Neuronal stem cell (in vitro differentiated cells): ENCODE measurements around the gene TRPC6.

Source experiments
- DNase-seq: peaks from one replicate; pipeline ENCODE4 v3.0.0-alpha.2; 2013; ENCODE audit warnings: low spot score
- H2AFZ ChIP-seq: one replicate; pipeline ENCODE4 v1.6.1; 2013; ENCODE audit warnings: mild to moderate bottlenecking, low read length, inconsistent platforms
- H2AK5ac ChIP-seq: 2 replicates; pipeline ENCODE4 v1.6.1; 2013; ENCODE audit warnings: low read depth, mild to moderate bottlenecking, inconsistent platforms, low read length, moderate library complexity, mixed read lengths
- H2BK120ac ChIP-seq: 2 replicates; pipeline ENCODE4 v1.6.1; 2013; ENCODE audit warnings: low read depth, mild to moderate bottlenecking, inconsistent platforms, low read length, moderate library complexity, mixed read lengths
- H2BK12ac ChIP-seq: one replicate; pipeline ENCODE4 v1.6.1; 2013; ENCODE audit warnings: low read length, inconsistent platforms
- H2BK15ac ChIP-seq: 2 replicates; pipeline ENCODE4 v1.6.1; 2013; ENCODE audit warnings: mild to moderate bottlenecking, low read length, inconsistent platforms, mixed read lengths
- H2BK5ac ChIP-seq: one replicate; pipeline ENCODE4 v1.6.1; 2013; ENCODE audit warnings: inconsistent platforms, mild to moderate bottlenecking, low read length, moderate library complexity
- H3K14ac ChIP-seq: one replicate; pipeline ENCODE4 v1.6.1; 2013; ENCODE audit warnings: low read length, inconsistent platforms
- H3K18ac ChIP-seq: 2 replicates; pipeline ENCODE4 v1.6.1; 2013; ENCODE audit warnings: low read length, inconsistent platforms
- H3K23ac ChIP-seq: 2 replicates; pipeline ENCODE4 v1.6.1; 2013; ENCODE audit warnings: low read depth, mild to moderate bottlenecking, mixed read lengths, low read length, inconsistent platforms; ENCODE audit not compliant: poor library complexity
- H3K27ac ChIP-seq: replicated peaks from 3 replicates; pipeline ENCODE4 v1.5.1; 2013; ENCODE audit warnings: low read length, inconsistent platforms
- H3K27me3 ChIP-seq, 3 experiments: 2 replicates each; pipeline ENCODE4 v1.6.1; 2013; ENCODE audit warnings: low read length in 3 of 3, mild to moderate bottlenecking in 2 of 3, inconsistent platforms in 1 of 3, low read depth in 1 of 3, mixed read lengths in 1 of 3, moderate library complexity in 1 of 3; ENCODE audit not compliant: control insufficient read depth in 3 of 3, insufficient read depth in 3 of 3
- H3K36me3 ChIP-seq, 2 donors: replicated peaks in 1 of 2; 2 replicates each; pipeline ENCODE4 v1.6.1; 2013; ENCODE audit warnings: low read length in 2 of 2; ENCODE audit not compliant: control insufficient read depth in 2 of 2, insufficient read depth in 2 of 2
- H3K4ac ChIP-seq: 2 replicates; pipeline ENCODE4 v1.6.1; 2013; ENCODE audit warnings: inconsistent platforms, mild to moderate bottlenecking, low read length, moderate library complexity
- H3K4me1 ChIP-seq, 2 donors: 1 replicate in 1 of 2; 2 replicates in 1 of 2; pipeline ENCODE4 v1.6.1; 2013; ENCODE audit warnings: low read length in 2 of 2, low read depth in 1 of 2; ENCODE audit not compliant: control insufficient read depth in 2 of 2, insufficient read depth in 1 of 2
- H3K4me2 ChIP-seq: one replicate; pipeline ENCODE4 v1.6.1; 2013; ENCODE audit warnings: mild to moderate bottlenecking, low read length, inconsistent platforms; ENCODE audit not compliant: insufficient read depth, poor library complexity, severe bottlenecking
- H3K4me3 ChIP-seq, 2 donors: 2 replicates each; pipeline ENCODE4 v1.5.1; 2013; ENCODE audit warnings: low read length in 2 of 2, mild to moderate bottlenecking in 2 of 2, inconsistent platforms in 1 of 2, moderate library complexity in 1 of 2
- H3K79me1 ChIP-seq: one replicate; pipeline ENCODE4 v1.6.1; 2013; ENCODE audit warnings: low read depth, mild to moderate bottlenecking, inconsistent platforms, low read length, moderate library complexity
- H3K9ac ChIP-seq: one replicate; pipeline ENCODE4 v1.6.1; 2013; ENCODE audit warnings: mild to moderate bottlenecking, low read depth, low read length, inconsistent platforms; ENCODE audit not compliant: poor library complexity
- H3K9me3 ChIP-seq, 2 donors: replicated peaks in 1 of 2; 2 replicates each; pipeline versions ENCODE3 to v1.6.1; 2013; ENCODE audit warnings: low read length in 2 of 2, mild to moderate bottlenecking in 2 of 2, inconsistent platforms in 1 of 2, low read depth in 1 of 2, mixed read lengths in 1 of 2, moderate library complexity in 1 of 2; ENCODE audit not compliant: control insufficient read depth in 2 of 2, insufficient read depth in 1 of 2
- H4K8ac ChIP-seq: one replicate; pipeline ENCODE4 v1.6.1; 2013; ENCODE audit warnings: low read depth, mild to moderate bottlenecking, inconsistent platforms, low read length, moderate library complexity
- H4K91ac ChIP-seq: one replicate; pipeline ENCODE4 v1.6.1; 2013; ENCODE audit warnings: low read length, low read depth, mild to moderate bottlenecking, inconsistent platforms; ENCODE audit not compliant: poor library complexity
- WGBS, 2 donors: extraction: QIAGEN DNeasy Blood & Tissue Kit; methylation state at CpG; one replicate each; pipeline ENCODE4 v1.1.7; 2013; ENCODE audit warnings: missing lambda C conversion rate in 2 of 2, mixed read lengths in 1 of 2; ENCODE audit not compliant: insufficient read length in 2 of 2, insufficient replicate concordance in 1 of 2; ENCODE audit errors: extremely low coverage in 2 of 2; 5-methylcytosine and 5-hydroxymethylcytosine counted together

Gene TRPC6

DNA sequence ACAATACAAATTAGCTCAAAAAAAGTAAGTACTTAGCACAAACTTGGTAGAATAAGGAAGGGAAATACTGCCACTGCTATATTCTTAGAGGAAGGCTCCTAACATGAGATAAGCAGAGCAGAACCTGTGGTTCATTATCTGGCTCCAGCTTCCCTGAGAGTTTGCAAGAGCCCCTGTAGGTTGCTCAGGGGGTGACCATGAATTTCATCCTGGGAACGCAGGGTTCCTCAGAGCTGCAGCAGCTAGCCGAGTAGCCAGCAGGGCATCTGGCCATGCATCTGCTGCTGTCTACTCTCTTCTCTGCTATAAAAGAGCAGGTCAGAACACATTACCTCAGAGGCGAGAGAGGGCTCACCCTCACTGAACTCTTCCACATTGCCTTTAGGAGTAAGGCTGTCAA lies 67.3 kb downstream of the TRPC6 start:
- Histone ChIP-seq H3K9ac (no peak overlapping the region), H3K9me3 (no peaks in the 10 kb centered on the region), H3K14ac (no peak overlapping the region), H3K18ac (no peak overlapping the region), H2BK15ac (no peak overlapping the region), H2AK5ac (no peak overlapping the region), H2BK5ac (no peak overlapping the region), H4K91ac (no peak overlapping the region), H2BK12ac (no peak overlapping the region), H3K79me1 (no peaks in the 10 kb centered on the region), H4K8ac (no peak overlapping the region), H3K4me1 (no peaks in the 10 kb centered on the region), H2BK120ac (no peak overlapping the region), H3K36me3 (no peaks in the 10 kb centered on the region), H3K27me3 (no peaks in the 10 kb centered on the region), H3K23ac (no peak overlapping the region), H3K4me2 (no peak overlapping the region), H3K4me3 (no peak overlapping the region), H3K4ac (no peak overlapping the region), H3K27ac (no peak overlapping the region), H2AFZ (no peak overlapping the region)
- no peak for DNase-seq
- WGBS, 2 donors: no CpG with 5 or more reads among the region's 3 CpGs

DNA sequence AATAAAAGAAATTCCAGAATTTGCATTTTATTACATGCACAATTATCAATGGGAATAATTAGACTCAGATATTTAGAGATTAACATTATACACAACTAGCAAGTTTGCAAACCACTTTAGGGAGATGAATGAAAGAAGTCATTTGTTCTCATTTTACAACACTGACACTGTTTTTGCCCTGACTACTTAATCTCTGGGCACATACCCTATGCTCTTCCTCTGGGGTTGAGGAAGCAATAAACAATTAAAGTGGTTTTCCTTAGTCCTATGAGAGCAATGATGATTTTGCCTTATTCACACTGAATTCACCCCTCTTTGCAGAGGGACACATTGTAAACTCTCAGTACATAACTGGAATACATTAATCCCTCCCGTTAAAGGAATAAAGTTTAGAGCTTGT lies 72.7 kb downstream of the TRPC6 start:
- Histone ChIP-seq H3K36me3 (no peaks in the 10 kb centered on the region), H3K4me1 (no peaks in the 10 kb centered on the region), H3K4me3 (no peak overlapping the region), H3K27ac (no peak overlapping the region), H3K79me1 (no peaks in the 10 kb centered on the region), H3K4ac (no peak overlapping the region), H4K91ac (no peak overlapping the region), H2BK120ac (no peak overlapping the region), H3K18ac (no peak overlapping the region), H3K9ac (no peak overlapping the region), H2BK5ac (no peak overlapping the region), H3K27me3 (no peaks in the 10 kb centered on the region), H3K4me2 (no peak overlapping the region), H3K9me3 (no peaks in the 10 kb centered on the region), H3K23ac (no peak overlapping the region), H2AK5ac (no peak overlapping the region), H4K8ac (no peak overlapping the region), H2BK12ac (no peak overlapping the region), H2BK15ac (no peak overlapping the region), H2AFZ (no peak overlapping the region), H3K14ac (no peak overlapping the region)
- no peak for DNase-seq
- no CpG with 5 or more reads among the region's 1 CpG for WGBS, 2 donors

DNA sequence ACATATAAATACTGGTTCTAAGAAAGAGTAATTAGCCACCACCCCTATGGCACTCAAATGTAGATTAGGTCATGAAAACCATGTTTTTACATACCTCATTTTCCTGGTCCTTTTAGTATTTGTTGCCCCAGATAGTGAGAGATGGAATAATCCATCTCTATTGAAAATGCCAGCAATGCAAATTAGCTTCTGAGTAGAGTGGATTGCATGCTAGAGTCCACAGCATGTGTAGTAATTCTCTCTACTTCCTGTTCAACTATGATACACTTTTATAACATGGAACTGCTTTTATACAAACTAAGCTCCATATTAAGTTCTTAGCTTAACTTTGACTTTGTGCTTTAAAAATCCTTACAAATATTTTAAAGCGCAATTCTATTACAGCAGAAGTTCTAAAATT lies 73.2 kb downstream of the TRPC6 start:
- H3K18ac ChIP-seq: no peak overlapping the region
- H3K27ac ChIP-seq: no peak overlapping the region
- no peak overlapping the region for H4K91ac ChIP-seq
- H2BK120ac ChIP-seq: no peak overlapping the region
- H3K4ac ChIP-seq: no peak overlapping the region
- H3K14ac ChIP-seq: no peak overlapping the region
- no peak overlapping the region for H3K23ac ChIP-seq
- no peak overlapping the region for H3K4me3 ChIP-seq
- no peak for DNase-seq
- H3K79me1 ChIP-seq: no peaks in the 10 kb centered on the region
- no peak overlapping the region for H2AFZ ChIP-seq
- no peak overlapping the region for H3K9ac ChIP-seq
- H4K8ac ChIP-seq: no peak overlapping the region
- no peaks in the 10 kb centered on the region for H3K36me3 ChIP-seq
- no peaks in the 10 kb centered on the region for H3K27me3 ChIP-seq
- no peaks in the 10 kb centered on the region for H3K9me3 ChIP-seq
- H2BK5ac ChIP-seq: no peak overlapping the region
- H2AK5ac ChIP-seq: no peak overlapping the region
- no CpG with 5 or more reads among the region's 1 CpG for WGBS, 2 donors
- no peaks in the 10 kb centered on the region for H3K4me1 ChIP-seq
- H2BK12ac ChIP-seq: no peak overlapping the region
- no peak overlapping the region for H3K4me2 ChIP-seq
- H2BK15ac ChIP-seq: no peak overlapping the region

DNA sequence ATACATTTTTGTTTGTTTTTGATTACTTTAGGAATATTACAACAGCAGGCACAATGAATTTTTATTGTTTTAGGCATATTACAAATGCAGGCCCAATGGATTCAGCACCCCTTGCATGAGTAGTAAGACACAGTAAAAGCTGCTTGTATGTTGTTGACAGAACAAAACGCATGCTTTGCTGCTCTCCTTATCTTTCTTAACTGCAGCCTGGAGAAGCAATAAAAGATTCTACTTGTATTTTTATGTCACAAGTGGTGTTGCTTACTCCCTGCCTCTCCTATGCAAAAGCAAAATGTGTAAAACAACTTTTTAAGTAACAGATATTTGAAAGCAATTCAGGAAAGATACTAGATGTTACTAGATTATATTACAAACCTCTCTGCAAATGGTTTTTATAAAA lies 73.9 kb downstream of the TRPC6 start:
- Histone ChIP-seq H3K9ac (no peak overlapping the region), H2AFZ (no peak overlapping the region), H3K4me2 (no peak overlapping the region), H3K4me3 (no peak overlapping the region), H3K4me1 (no peaks in the 10 kb centered on the region), H3K27me3 (no peaks in the 10 kb centered on the region), H3K36me3 (no peaks in the 10 kb centered on the region), H2AK5ac (no peak overlapping the region), H3K18ac (no peak overlapping the region), H3K14ac (no peak overlapping the region), H3K79me1 (no peaks in the 10 kb centered on the region), H3K4ac (no peak overlapping the region), H3K9me3 (no peaks in the 10 kb centered on the region), H4K91ac (no peak overlapping the region), H2BK120ac (no peak overlapping the region), H2BK5ac (no peak overlapping the region), H2BK15ac (no peak overlapping the region), H4K8ac (no peak overlapping the region), H3K27ac (no peak overlapping the region), H2BK12ac (no peak overlapping the region), H3K23ac (no peak overlapping the region)
- DNase-seq: no peak
- no CpG with 5 or more reads among the region's 1 CpG for WGBS, 2 donors
